Hepatocyte (in vitro differentiated cells): ENCODE results near the gene RBFOX1.

ENCODE experiments used
- CTCF ChIP-seq: fragments of 200-600 bp; sonication (generic); IDR thresholded peaks from 2 replicates; pipeline ENCODE4 v1.5.1; 2016; ENCODE audit warnings: antibody characterized with exemption, mild to moderate bottlenecking; ENCODE audit not compliant: poor library complexity
- EZH2 ChIP-seq: fragments of 200-600 bp; sonication (generic); IDR thresholded peaks from 2 replicates; pipeline ENCODE4 v1.6.1; 2016; ENCODE audit warnings: antibody characterized with exemption, mild to moderate bottlenecking, borderline replicate concordance
- EZH2phosphoT487 ChIP-seq: fragments of 200-600 bp; sonication (generic); IDR thresholded peaks from one replicate; pipeline ENCODE4 v1.6.1; 2018; ENCODE audit warnings: antibody characterized with exemption, mild to moderate bottlenecking, low read depth, moderate library complexity; ENCODE audit not compliant: unreplicated experiment, severe bottlenecking

- TF ChIP-seq CTCF (no peak), EZH2 (no peak), EZH2phosphoT487 (no peak)
Measured at GRCh38 chr16:7518158-7518557, 185.5 kb downstream of the RBFOX1 start.
